NT2/D1 (cell line): ENCODE data around the gene ARID2.

Experiments
- SUZ12 ChIP-seq: IDR thresholded peaks from 2 replicates; pipeline ENCODE4 v1.6.1; 2011; ENCODE audit not compliant: insufficient read length, insufficient read depth; ENCODE audit errors: extremely low read depth
- ZNF274 ChIP-seq: IDR thresholded peaks from 2 replicates; pipeline ENCODE4 v1.6.1; 2011; ENCODE audit warnings: mild to moderate bottlenecking, low read depth, low read length

GRCh38 chr12:45939759-45940158, 210.3 kb downstream of the ARID2 start:
- TF ChIP-seq ZNF274 (no peak), SUZ12 (no peak)
